Measurements from ENCODE around the gene CACNG1. TPM values are rescaled to one million over a fixed set of nuclear protein-coding genes. Genes with fewer than 3 reads are reported as not detected.

Gene CACNG1
- total RNA-seq, 1 experiment from 2014 or later: not detected

DNA sequence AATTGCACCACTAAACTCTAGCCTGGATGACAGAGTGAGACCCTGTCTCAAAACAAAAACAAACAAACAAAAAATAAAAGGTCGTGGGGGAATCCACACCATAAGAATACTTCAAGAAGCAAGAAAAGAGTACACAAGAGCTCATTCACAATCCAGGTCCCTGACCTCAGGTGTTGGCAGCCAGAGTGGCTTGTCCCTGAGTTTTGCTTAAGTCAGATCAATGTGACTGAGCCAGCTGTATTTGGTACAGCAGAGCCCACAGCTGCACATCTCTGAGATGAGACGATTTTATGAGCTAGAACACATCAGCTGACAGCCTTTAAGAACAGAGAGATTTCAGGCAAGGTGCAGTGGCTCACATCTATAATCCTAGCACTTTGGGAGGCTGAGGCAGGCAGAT, 22.4 kb downstream of the CACNG1 start:
- BruUV-seq (replicated peaks): no TSS peak
- DNase-seq (ENCODE audit: unreplicated experiment): no peak
- Mint-ChIP-seq H3K4me3 (ENCODE audit: unreplicated experiment) (no peak overlapping the region), H3K4me1 (ENCODE audit: insufficient read depth, unreplicated experiment) (no peaks in the 10 kb centered on the region), H3K9me3 (ENCODE audit: unreplicated experiment) (peaks cover 5% of the 10 kb centered on the region), H3K27me3 (ENCODE audit: insufficient read depth, unreplicated experiment) (no peaks in the 10 kb centered on the region), H3K27ac (ENCODE audit: low read depth, unreplicated experiment) (no peak overlapping the region), H3K36me3 (ENCODE audit: insufficient read depth, unreplicated experiment) (peaks cover 30% of the 10 kb centered on the region)
- ChIA-PET CTCF (no interaction called here), POLR2A (interaction anchor here (1.6 kb wide), 1 partner anchor 9 kb away, joined by 8 read pairs; no protein-coding TSS in a partner anchor)
- TF ChIP-seq, protein P1, sequence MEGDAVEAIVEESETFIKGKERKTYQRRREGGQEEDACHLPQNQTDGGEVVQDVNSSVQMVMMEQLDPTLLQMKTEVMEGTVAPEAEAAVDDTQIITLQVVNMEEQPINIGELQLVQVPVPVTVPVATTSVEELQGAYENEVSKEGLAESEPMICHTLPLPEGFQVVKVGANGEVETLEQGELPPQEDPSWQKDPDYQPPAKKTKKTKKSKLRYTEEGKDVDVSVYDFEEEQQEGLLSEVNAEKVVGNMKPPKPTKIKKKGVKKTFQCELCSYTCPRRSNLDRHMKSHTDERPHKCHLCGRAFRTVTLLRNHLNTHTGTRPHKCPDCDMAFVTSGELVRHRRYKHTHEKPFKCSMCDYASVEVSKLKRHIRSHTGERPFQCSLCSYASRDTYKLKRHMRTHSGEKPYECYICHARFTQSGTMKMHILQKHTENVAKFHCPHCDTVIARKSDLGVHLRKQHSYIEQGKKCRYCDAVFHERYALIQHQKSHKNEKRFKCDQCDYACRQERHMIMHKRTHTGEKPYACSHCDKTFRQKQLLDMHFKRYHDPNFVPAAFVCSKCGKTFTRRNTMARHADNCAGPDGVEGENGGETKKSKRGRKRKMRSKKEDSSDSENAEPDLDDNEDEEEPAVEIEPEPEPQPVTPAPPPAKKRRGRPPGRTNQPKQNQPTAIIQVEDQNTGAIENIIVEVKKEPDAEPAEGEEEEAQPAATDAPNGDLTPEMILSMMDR (IDR thresholded peaks at IDR 0.05; ENCODE audit: unreplicated experiment): no peak
- intact Hi-C loops (cut with micrococcal nuclease): no loop called here

DNA sequence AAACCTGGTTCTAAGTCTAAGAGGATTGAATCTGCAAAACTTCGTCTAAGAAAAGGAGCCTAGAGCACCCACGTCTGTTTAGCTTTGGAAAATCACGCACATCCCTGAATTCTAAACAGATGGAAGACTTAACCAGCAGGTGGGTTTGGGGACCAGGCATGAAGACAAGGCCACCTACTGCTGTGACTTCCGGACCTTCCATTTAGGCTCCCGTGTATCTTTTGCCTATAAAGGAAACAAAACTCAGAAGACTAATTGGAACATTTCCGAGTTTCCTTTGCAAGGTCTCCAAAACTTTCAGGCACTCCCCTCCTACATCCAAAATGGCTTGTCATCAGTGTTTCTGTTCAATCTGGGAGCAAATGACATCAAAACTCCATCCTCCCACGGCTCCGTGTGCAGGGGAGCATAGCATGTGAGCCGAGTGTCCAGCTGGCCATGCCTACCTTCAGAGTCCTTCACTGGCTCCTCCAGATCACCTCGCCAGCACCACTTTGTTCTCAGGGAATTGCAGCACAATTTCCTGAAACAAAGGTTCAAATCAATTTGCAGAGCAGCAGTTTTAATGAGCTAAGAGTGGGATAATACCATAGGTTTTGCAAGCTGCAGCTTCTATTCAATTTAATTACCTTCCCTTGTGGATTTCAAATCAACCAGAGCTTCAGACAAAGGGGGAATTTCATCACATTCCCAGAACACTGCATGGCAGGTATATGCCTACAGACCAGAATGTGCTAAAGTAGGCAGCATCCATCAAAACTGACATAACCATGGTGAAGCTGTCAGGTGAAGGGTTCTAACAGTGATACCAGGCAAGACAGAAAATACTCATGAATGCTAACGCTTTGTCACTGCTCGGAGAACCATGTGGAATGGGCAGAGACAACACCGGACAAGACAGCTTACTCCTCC, 23.5 kb downstream of the CACNG1 start:
- BruUV-seq (replicated peaks): TSS peak; percentile 8
- no peaks in the 10 kb centered on the region for H3K27me3 Mint-ChIP-seq (ENCODE audit: insufficient read depth, unreplicated experiment)
- intact Hi-C loops (cut with micrococcal nuclease): no loop called here
- H3K4me3 Mint-ChIP-seq (ENCODE audit: unreplicated experiment): no peak overlapping the region
- H3K36me3 Mint-ChIP-seq (ENCODE audit: insufficient read depth, unreplicated experiment): peaks cover 28% of the 10 kb centered on the region
- DNase-seq (ENCODE audit: unreplicated experiment): no peak
- TF ChIP-seq, protein P1 (IDR thresholded peaks at IDR 0.05; ENCODE audit: unreplicated experiment): no peak
- H3K4me1 Mint-ChIP-seq (ENCODE audit: insufficient read depth, unreplicated experiment): no peaks in the 10 kb centered on the region
- POLR2A ChIA-PET: interaction anchor here (0.6 to 1.6 kb wide), 5 partner anchors 8 to 1161 kb away, joined by 3 to 8 read pairs (median 3); no protein-coding TSS in a partner anchor
- CTCF ChIA-PET: interaction anchor here (0.8 to 0.9 kb wide), 2 partner anchors 24 to 892 kb away, joined by 3 read pairs; no protein-coding TSS in a partner anchor
- H3K27ac Mint-ChIP-seq (ENCODE audit: low read depth, unreplicated experiment): no peak overlapping the region
- peaks cover 5% of the 10 kb centered on the region for H3K9me3 Mint-ChIP-seq (ENCODE audit: unreplicated experiment)

DNA sequence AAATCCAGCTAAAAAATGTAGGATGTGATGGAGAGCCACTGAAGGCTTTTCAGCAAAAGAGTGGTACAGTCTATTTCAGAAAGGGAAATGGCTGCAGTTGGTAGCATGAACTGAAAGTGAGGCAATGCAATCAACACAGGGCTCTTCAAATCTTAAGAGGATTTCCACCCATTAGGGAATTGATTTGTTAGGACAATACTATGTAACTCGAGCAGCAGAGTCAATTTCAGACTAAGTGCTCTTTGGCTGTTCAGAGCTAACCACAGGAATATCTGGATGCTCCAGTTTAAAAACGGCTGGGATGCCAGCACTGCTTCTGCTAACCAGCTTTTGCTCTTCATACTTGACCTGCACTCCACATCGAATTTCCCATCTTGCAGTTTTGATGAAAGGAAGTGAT, 24.6 kb downstream of the CACNG1 start:
- Mint-ChIP-seq H3K27me3 (ENCODE audit: insufficient read depth, unreplicated experiment) (no peaks in the 10 kb centered on the region), H3K4me1 (ENCODE audit: insufficient read depth, unreplicated experiment) (no peaks in the 10 kb centered on the region), H3K36me3 (ENCODE audit: insufficient read depth, unreplicated experiment) (peaks cover 36% of the 10 kb centered on the region), H3K4me3 (ENCODE audit: unreplicated experiment) (no peak overlapping the region), H3K27ac (ENCODE audit: low read depth, unreplicated experiment) (no peak overlapping the region), H3K9me3 (ENCODE audit: unreplicated experiment) (no peaks in the 10 kb centered on the region)
- TF ChIP-seq, protein P1 (IDR thresholded peaks at IDR 0.05; ENCODE audit: unreplicated experiment): no peak
- CTCF ChIA-PET: no interaction called here
- no TSS peak for BruUV-seq (replicated peaks)
- DNase-seq (ENCODE audit: unreplicated experiment): no peak
- POLR2A ChIA-PET: interaction anchor here (1.5 kb wide), 1 partner anchor 10 kb away, joined by 3 read pairs; no protein-coding TSS in a partner anchor
- intact Hi-C loops (cut with micrococcal nuclease): no loop called here

DNA sequence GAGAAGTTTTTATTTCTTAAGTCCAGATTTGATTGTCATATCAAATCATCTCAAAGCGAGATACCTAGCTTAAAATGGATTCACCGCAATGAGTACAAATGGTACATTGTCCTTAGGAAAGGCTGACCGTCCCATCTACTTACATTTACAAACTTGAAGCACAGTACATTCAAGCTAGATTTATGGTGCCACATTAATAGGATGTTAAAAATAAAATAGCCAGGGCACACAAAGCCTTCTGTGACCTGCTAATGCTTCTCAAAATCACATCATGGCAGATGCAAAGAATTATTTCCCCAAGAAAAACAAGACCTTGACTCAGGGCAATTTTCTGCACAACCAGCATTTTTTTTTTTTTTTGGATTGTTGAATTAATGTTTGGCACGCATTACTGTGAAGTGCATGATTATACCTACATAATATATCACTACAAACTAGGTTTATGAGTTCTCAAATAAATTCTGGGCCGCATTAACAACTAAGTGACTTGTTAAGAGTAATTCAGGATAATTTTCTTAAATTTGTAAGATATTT, 25.3 kb downstream of the CACNG1 start:
- intact Hi-C loops (cut with micrococcal nuclease): no loop called here
- H3K36me3 Mint-ChIP-seq (ENCODE audit: insufficient read depth, unreplicated experiment): peaks cover 37% of the 10 kb centered on the region
- DNase-seq (ENCODE audit: unreplicated experiment): no peak
- ChIA-PET CTCF (interaction anchor here (1.0 kb wide), 1 partner anchor 344 kb away, joined by 3 read pairs; no protein-coding TSS in a partner anchor), POLR2A (interaction anchor here (0.5 to 1.5 kb wide), 3 partner anchors 9 to 143 kb away, joined by 3 read pairs; no protein-coding TSS in a partner anchor)
- no peak overlapping the region for H3K27ac Mint-ChIP-seq (ENCODE audit: low read depth, unreplicated experiment)
- H3K27me3 Mint-ChIP-seq (ENCODE audit: insufficient read depth, unreplicated experiment): no peaks in the 10 kb centered on the region
- no peak overlapping the region for H3K4me3 Mint-ChIP-seq (ENCODE audit: unreplicated experiment)
- H3K9me3 Mint-ChIP-seq (ENCODE audit: unreplicated experiment): no peaks in the 10 kb centered on the region
- BruUV-seq (replicated peaks): no TSS peak
- no peaks in the 10 kb centered on the region for H3K4me1 Mint-ChIP-seq (ENCODE audit: insufficient read depth, unreplicated experiment)
- TF ChIP-seq, protein P1 (IDR thresholded peaks at IDR 0.05; ENCODE audit: unreplicated experiment): no peak

Measured in MCF 10A (cell line).